ENCODE results near the gene PSMA7.

GRCh38 chr20:62174870-62175624 is 31.9 kb upstream of the PSMA7 start:
- TF ChIP-seq CTCF (IDR thresholded peaks at IDR 0.05) (no peak), EZH2 (IDR thresholded peaks at IDR 0.05; ENCODE audit: borderline replicate concordance, insufficient read depth, low read depth, low read length, poor library complexity, severe bottlenecking) (no peak)
